HEK293T (cell line): ENCODE measurements around the gene BSN.

ENCODE experiments used
- BHLHE40 ChIP-seq: fragments of 450-650 bp; IDR thresholded peaks from 2 replicates; pipeline ENCODE4 v1.6.1; 2016; ENCODE audit warnings: mild to moderate bottlenecking, moderate library complexity, borderline replicate concordance
- CTBP1 ChIP-seq: fragments of 450-650 bp; IDR thresholded peaks from 2 replicates; pipeline ENCODE4 v1.6.1; 2016; ENCODE audit warnings: borderline replicate concordance
- ELF4 ChIP-seq: fragments of 450-650 bp; IDR thresholded peaks from 2 replicates; pipeline ENCODE4 v1.6.1; 2017; ENCODE audit warnings: antibody characterized with exemption
- FOXA1 ChIP-seq: fragments of 450-650 bp; IDR thresholded peaks from 2 replicates; pipeline ENCODE4 v1.6.1; 2016; ENCODE audit warnings: mild to moderate bottlenecking
- FOXK2 ChIP-seq: fragments of 450-650 bp; IDR thresholded peaks from 2 replicates; pipeline ENCODE4 v1.6.1; 2016; ENCODE audit warnings: mild to moderate bottlenecking
- FOXM1 ChIP-seq: fragments of 450-650 bp; IDR thresholded peaks from 2 replicates; pipeline ENCODE4 v1.6.1; 2017; ENCODE audit warnings: mild to moderate bottlenecking, borderline replicate concordance
- HDGF ChIP-seq: fragments of 450-650 bp; IDR thresholded peaks from 2 replicates; pipeline ENCODE4 v1.6.1; 2017; ENCODE audit warnings: antibody characterized with exemption, borderline replicate concordance
- L3MBTL2 ChIP-seq: fragments of 450-650 bp; conservative IDR thresholded peaks from 2 replicates; pipeline ENCODE4 v1.6.1; 2016; ENCODE audit warnings: mild to moderate bottlenecking
- PKNOX1 ChIP-seq: fragments of 450-650 bp; IDR thresholded peaks from 2 replicates; pipeline ENCODE4 v1.6.1; 2016
- SP1 ChIP-seq: fragments of 450-650 bp; IDR thresholded peaks from 2 replicates; pipeline ENCODE4 v1.6.1; 2017

- no peak for TF ChIP-seq ELF4
- no peak for TF ChIP-seq SP1
- TF ChIP-seq PKNOX1 = no peak
- TF ChIP-seq FOXM1 = no peak
- no peak for TF ChIP-seq FOXK2
- TF ChIP-seq BHLHE40 = no peak
- no peak for TF ChIP-seq FOXA1
- TF ChIP-seq L3MBTL2 = no peak
- TF ChIP-seq HDGF = no peak
- TF ChIP-seq CTBP1 = no peak
Observed at GRCh38 chr3:49636883-49637609, 82.8 kb downstream of the BSN start.
